Liver (tissue), 9 donors: ENCODE data around the gene WBP2. TPM values are rescaled to one million over a fixed set of nuclear protein-coding genes. Genes with fewer than 3 reads are reported as not detected.

Experiments used
- DNase-seq: peaks from one replicate; pipeline ENCODE4 v3.0.0-alpha.2; 2017; ENCODE audit warnings: low spot score
- H3K27ac ChIP-seq, 2 donors: one replicate each; pipeline ENCODE4 v1.7.0; 2013; ENCODE audit warnings: inconsistent platforms in 2 of 2, low read length in 2 of 2, control low read depth in 1 of 2, low read depth in 1 of 2, mild to moderate bottlenecking in 1 of 2
- H3K27me3 ChIP-seq, 4 donors: one replicate each; pipeline versions ENCODE4 v1.6.1 to v1.7.0; 2013; ENCODE audit warnings: low read length in 3 of 4, inconsistent platforms in 1 of 4, mild to moderate bottlenecking in 1 of 4, moderate library complexity in 1 of 4; ENCODE audit not compliant: control insufficient read depth in 4 of 4, insufficient read depth in 4 of 4
- H3K36me3 ChIP-seq, 4 donors: one replicate each; pipeline versions ENCODE4 v1.6.1 to v1.7.0; 2013; ENCODE audit warnings: low read length in 3 of 4, mild to moderate bottlenecking in 3 of 4, low read depth in 1 of 4, moderate library complexity in 1 of 4; ENCODE audit not compliant: control insufficient read depth in 4 of 4, insufficient read depth in 3 of 4
- H3K4me1 ChIP-seq, 4 donors: one replicate each; pipeline versions ENCODE4 v1.6.1 to v1.7.0; 2013; ENCODE audit warnings: low read length in 3 of 4, mild to moderate bottlenecking in 3 of 4, moderate library complexity in 1 of 4; ENCODE audit not compliant: control insufficient read depth in 4 of 4, insufficient read depth in 4 of 4
- H3K4me3 ChIP-seq, 3 donors: one replicate each; pipeline versions ENCODE4 v1.6.1 to v1.7.0; 2013; ENCODE audit warnings: low read length in 3 of 3, control low read depth in 1 of 3, low read depth in 1 of 3, mild to moderate bottlenecking in 1 of 3
- H3K9ac ChIP-seq, 2 donors: one replicate each; pipeline ENCODE4 v1.7.0; 2013; ENCODE audit warnings: low read length in 2 of 2, mild to moderate bottlenecking in 2 of 2, moderate library complexity in 2 of 2, control low read depth in 1 of 2, low read depth in 1 of 2
- H3K9me3 ChIP-seq, 4 donors: one replicate each; pipeline versions ENCODE4 v1.6.1 to v1.7.0; 2013; ENCODE audit warnings: low read length in 3 of 4; ENCODE audit not compliant: control insufficient read depth in 4 of 4
- EGR1 ChIP-seq, 2 donors: IDR thresholded peaks; 2 replicates each; pipeline ENCODE4 v1.6.1; 2016 to 2018; ENCODE audit warnings: antibody characterized with exemption in 2 of 2, low read depth in 2 of 2
- FOXA1 ChIP-seq: IDR thresholded peaks from 2 replicates; pipeline ENCODE4 v1.6.1; 2016; ENCODE audit warnings: antibody characterized with exemption
- FOXA2 ChIP-seq: IDR thresholded peaks from 2 replicates; pipeline ENCODE4 v1.6.1; 2016; ENCODE audit warnings: antibody characterized with exemption
- GABPA ChIP-seq, 2 donors: IDR thresholded peaks in 1 of 2; conservative IDR thresholded peaks in 1 of 2; 2 replicates each; pipeline ENCODE4 v1.6.1; 2016; ENCODE audit warnings: antibody characterized with exemption in 2 of 2, mild to moderate bottlenecking in 1 of 2, moderate library complexity in 1 of 2
- HNF4G ChIP-seq: IDR thresholded peaks from 2 replicates; pipeline ENCODE4 v1.6.1; 2016; ENCODE audit warnings: antibody characterized with exemption
- NR2F2 ChIP-seq: IDR thresholded peaks from 2 replicates; pipeline ENCODE4 v1.6.1; 2016; ENCODE audit warnings: antibody characterized with exemption
- RAD21 ChIP-seq, 2 donors: IDR thresholded peaks; 2 replicates each; pipeline ENCODE4 v1.6.1; 2016; ENCODE audit warnings: antibody characterized with exemption in 2 of 2, mild to moderate bottlenecking in 2 of 2
- RXRA ChIP-seq, 2 donors: IDR thresholded peaks; 2 replicates each; pipeline ENCODE4 v1.6.1; 2017 to 2018; ENCODE audit warnings: antibody characterized with exemption in 2 of 2, mild to moderate bottlenecking in 1 of 2
- SP1 ChIP-seq: IDR thresholded peaks from 2 replicates; pipeline ENCODE4 v1.6.1; 2018; ENCODE audit warnings: antibody characterized with exemption, mild to moderate bottlenecking
- TAF1 ChIP-seq: conservative IDR thresholded peaks from 2 replicates; pipeline ENCODE4 v1.6.1; 2016; ENCODE audit warnings: antibody characterized with exemption, mild to moderate bottlenecking
- WGBS: extraction: QIAGEN DNeasy Blood & Tissue Kit; methylation state at CpG from one replicate; pipeline ENCODE4 v1.1.7; 2013; 5-methylcytosine and 5-hydroxymethylcytosine counted together
- polyA plus RNA-seq, 2 donors: library from polyadenylated mRNA; stranded (reverse) in 1 of 2; unstranded in 1 of 2; fragments of 200-250 nt in 1 of 2; fragments of >200 nt in 1 of 2; fragmentation: Nextera tagmentation in 1 of 2; extraction: Ambion mirVana in 1 of 2; gene quantifications; one replicate each; pipeline versions ENCODE4 v1.2.1 to v1.2.3, GENCODE V29; 2013 to 2015
- total RNA-seq, 2 donors: library from RNA; depleted of rRNA; stranded (reverse); fragments of >200 nt; gene quantifications; one replicate each; pipeline ENCODE4 v1.2.3, GENCODE V29; 2014
- TF ChIP-seq, protein P1 (sequence below): fragments of 150-350 bp; IDR thresholded peaks from 2 replicates; pipeline ENCODE4 v1.5.1; 2017; ENCODE audit warnings: improper control_type of control experiment, low read depth, low read length; ENCODE audit not compliant: missing input control
- TF ChIP-seq, protein P2 (sequence below): IDR thresholded peaks from 2 replicates; pipeline ENCODE4 v1.6.1; 2016; ENCODE audit warnings: antibody characterized with exemption
- TF ChIP-seq, protein P3 (sequence below): IDR thresholded peaks from 2 replicates; pipeline ENCODE4 v1.6.1; 2016; ENCODE audit warnings: antibody characterized with exemption, mild to moderate bottlenecking
- TF ChIP-seq, protein P4 (sequence below): IDR thresholded peaks from 2 replicates; pipeline ENCODE4 v1.6.1; 2016; ENCODE audit warnings: antibody characterized with exemption
- TF ChIP-seq, protein P5 (sequence below): IDR thresholded peaks from 2 replicates; pipeline ENCODE4 v1.6.1; 2016; ENCODE audit warnings: antibody characterized with exemption
- donor health status: healthy.
- donor health status: healthy.
- donor health status: healthy.
- donor health status: healthy.
- donor health status: healthy.

The WBP2 gene
- total and polyA plus RNA-seq, 4 donors, result 29.0 to 99.4 (median 51.6) TPM

DNA sequence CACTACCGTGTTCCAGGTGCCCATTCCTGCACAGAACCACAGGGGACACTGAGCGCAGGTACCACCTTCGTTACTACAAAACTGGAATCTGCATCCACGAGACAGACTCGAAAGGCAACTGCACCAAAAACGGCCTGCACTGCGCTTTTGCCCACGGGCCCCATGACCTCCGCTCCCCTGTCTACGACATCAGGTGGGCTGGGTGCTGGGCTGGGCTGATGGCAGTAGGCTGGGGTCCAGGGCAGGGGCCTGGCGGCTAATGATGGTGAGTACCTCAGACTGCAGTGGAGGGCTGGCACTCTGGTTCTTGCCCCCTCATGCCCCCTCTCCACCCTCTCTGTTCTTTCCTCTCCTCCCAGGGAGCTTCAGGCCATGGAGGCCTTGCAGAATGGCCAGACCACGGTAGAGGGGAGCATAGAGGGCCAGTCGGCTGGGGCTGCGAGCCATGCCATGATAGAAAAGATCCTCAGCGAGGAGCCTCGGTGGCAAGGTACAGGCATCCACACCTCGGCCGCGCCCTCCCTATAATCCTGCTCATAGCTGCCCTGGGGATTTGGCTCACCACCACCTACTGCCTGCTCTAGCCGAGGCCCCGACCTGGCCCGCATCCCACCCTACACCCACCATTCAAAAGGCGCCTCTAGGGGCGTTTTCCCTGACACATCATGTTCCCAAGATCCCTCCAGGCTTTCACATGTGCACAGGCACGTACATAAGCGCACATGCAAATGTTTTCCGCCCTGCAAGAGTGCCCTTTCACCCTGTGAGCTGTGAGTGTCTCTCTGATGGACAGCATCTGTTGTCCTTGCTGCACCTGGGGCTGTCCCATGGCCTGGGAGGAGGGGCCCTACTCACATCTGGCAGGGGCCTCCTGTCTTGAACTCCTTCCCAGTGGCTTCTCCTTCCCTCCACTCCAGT, 42.8 kb downstream of the WBP2 start:
- TF ChIP-seq, protein P1, sequence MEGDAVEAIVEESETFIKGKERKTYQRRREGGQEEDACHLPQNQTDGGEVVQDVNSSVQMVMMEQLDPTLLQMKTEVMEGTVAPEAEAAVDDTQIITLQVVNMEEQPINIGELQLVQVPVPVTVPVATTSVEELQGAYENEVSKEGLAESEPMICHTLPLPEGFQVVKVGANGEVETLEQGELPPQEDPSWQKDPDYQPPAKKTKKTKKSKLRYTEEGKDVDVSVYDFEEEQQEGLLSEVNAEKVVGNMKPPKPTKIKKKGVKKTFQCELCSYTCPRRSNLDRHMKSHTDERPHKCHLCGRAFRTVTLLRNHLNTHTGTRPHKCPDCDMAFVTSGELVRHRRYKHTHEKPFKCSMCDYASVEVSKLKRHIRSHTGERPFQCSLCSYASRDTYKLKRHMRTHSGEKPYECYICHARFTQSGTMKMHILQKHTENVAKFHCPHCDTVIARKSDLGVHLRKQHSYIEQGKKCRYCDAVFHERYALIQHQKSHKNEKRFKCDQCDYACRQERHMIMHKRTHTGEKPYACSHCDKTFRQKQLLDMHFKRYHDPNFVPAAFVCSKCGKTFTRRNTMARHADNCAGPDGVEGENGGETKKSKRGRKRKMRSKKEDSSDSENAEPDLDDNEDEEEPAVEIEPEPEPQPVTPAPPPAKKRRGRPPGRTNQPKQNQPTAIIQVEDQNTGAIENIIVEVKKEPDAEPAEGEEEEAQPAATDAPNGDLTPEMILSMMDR, result no peak
- TF ChIP-seq, protein P2, sequence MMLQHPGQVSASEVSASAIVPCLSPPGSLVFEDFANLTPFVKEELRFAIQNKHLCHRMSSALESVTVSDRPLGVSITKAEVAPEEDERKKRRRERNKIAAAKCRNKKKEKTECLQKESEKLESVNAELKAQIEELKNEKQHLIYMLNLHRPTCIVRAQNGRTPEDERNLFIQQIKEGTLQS, result no peak
- TF ChIP-seq, protein P3, sequence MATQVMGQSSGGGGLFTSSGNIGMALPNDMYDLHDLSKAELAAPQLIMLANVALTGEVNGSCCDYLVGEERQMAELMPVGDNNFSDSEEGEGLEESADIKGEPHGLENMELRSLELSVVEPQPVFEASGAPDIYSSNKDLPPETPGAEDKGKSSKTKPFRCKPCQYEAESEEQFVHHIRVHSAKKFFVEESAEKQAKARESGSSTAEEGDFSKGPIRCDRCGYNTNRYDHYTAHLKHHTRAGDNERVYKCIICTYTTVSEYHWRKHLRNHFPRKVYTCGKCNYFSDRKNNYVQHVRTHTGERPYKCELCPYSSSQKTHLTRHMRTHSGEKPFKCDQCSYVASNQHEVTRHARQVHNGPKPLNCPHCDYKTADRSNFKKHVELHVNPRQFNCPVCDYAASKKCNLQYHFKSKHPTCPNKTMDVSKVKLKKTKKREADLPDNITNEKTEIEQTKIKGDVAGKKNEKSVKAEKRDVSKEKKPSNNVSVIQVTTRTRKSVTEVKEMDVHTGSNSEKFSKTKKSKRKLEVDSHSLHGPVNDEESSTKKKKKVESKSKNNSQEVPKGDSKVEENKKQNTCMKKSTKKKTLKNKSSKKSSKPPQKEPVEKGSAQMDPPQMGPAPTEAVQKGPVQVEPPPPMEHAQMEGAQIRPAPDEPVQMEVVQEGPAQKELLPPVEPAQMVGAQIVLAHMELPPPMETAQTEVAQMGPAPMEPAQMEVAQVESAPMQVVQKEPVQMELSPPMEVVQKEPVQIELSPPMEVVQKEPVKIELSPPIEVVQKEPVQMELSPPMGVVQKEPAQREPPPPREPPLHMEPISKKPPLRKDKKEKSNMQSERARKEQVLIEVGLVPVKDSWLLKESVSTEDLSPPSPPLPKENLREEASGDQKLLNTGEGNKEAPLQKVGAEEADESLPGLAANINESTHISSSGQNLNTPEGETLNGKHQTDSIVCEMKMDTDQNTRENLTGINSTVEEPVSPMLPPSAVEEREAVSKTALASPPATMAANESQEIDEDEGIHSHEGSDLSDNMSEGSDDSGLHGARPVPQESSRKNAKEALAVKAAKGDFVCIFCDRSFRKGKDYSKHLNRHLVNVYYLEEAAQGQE, result no peak
- no peak for TF ChIP-seq HNF4G
- TF ChIP-seq, protein P4, sequence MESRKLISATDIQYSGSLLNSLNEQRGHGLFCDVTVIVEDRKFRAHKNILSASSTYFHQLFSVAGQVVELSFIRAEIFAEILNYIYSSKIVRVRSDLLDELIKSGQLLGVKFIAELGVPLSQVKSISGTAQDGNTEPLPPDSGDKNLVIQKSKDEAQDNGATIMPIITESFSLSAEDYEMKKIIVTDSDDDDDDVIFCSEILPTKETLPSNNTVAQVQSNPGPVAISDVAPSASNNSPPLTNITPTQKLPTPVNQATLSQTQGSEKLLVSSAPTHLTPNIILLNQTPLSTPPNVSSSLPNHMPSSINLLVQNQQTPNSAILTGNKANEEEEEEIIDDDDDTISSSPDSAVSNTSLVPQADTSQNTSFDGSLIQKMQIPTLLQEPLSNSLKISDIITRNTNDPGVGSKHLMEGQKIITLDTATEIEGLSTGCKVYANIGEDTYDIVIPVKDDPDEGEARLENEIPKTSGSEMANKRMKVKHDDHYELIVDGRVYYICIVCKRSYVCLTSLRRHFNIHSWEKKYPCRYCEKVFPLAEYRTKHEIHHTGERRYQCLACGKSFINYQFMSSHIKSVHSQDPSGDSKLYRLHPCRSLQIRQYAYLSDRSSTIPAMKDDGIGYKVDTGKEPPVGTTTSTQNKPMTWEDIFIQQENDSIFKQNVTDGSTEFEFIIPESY, result no peak
- TF ChIP-seq, protein P5, sequence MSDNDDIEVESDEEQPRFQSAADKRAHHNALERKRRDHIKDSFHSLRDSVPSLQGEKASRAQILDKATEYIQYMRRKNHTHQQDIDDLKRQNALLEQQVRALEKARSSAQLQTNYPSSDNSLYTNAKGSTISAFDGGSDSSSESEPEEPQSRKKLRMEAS, result no peak
- TF ChIP-seq GABPA (IDR thresholded peaks at IDR 0.05 in 1 of 2, conservative IDR thresholded peaks at IDR 0.05 in 1 of 2), result no peak
- TF ChIP-seq FOXA1, result no peak
- TF ChIP-seq RAD21 (IDR thresholded peaks at IDR 0.05), result no peak
- TF ChIP-seq SP1, result no peak
- TF ChIP-seq NR2F2, result no peak
- no peak for TF ChIP-seq TAF1
- no peak for TF ChIP-seq RXRA (IDR thresholded peaks at IDR 0.05)
- no peaks in the 10 kb centered on the region for H3K9me3 ChIP-seq
- no peak overlapping the region for H3K27ac ChIP-seq
- H3K9ac ChIP-seq, result no peak overlapping the region
- H3K27me3 ChIP-seq, result no peaks in the 10 kb centered on the region
- DNase-seq, result no peak
- no peak overlapping the region for H3K4me3 ChIP-seq
- WGBS, result 96% methylated on average over 27 of the region's 27 CpGs
- H3K4me1 ChIP-seq, result peaks cover 0 to 23% (median 17%) of the 10 kb centered on the region in 4 donors
- peaks cover 12 to 46% (median 15%) of the 10 kb centered on the region in 4 donors for H3K36me3 ChIP-seq

DNA sequence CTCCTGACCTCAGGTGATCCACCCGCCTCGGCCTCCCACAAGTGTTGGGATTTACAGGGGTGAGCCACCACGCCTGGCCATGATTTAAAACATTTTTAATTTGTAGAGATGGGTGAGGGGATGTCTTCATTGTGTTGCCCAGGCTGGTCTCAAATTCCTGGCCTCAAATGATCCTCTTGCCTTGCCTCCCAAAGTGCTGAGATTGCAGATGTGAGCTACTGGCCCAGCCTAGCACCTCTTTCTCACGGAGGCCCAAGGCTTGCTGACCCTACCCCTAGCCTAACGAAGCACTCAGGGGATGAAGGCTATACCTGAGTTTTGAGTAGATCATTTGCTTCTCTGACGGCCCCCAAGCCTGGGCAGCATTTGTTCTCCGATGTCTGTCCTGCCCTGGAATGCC, 44.0 kb downstream of the WBP2 start:
- Histone ChIP-seq H3K4me1 (peaks cover 0 to 27% (median 17%) of the 10 kb centered on the region in 4 donors), H3K9ac (no peak overlapping the region), H3K4me3 (no peak overlapping the region), H3K27ac (no peak overlapping the region), H3K9me3 (no peaks in the 10 kb centered on the region), H3K27me3 (no peaks in the 10 kb centered on the region), H3K36me3 (peaks cover 10 to 34% (median 14%) of the 10 kb centered on the region in 4 donors)
- no peak for DNase-seq
- WGBS, result 97% methylated on average over 7 of the region's 7 CpGs
- TF ChIP-seq, protein P2, result no peak
- TF ChIP-seq FOXA2, result no peak
- TF ChIP-seq, protein P5, result no peak
- no peak for TF ChIP-seq NR2F2
- TF ChIP-seq, protein P1, result no peak
- no peak for TF ChIP-seq TAF1
- no peak for TF ChIP-seq GABPA (IDR thresholded peaks at IDR 0.05 in 1 of 2, conservative IDR thresholded peaks at IDR 0.05 in 1 of 2)
- TF ChIP-seq, protein P4, result no peak
- TF ChIP-seq EGR1 (IDR thresholded peaks at IDR 0.05; ENCODE audit: low read depth in 2 of 2), result no peak
- TF ChIP-seq RAD21 (IDR thresholded peaks at IDR 0.05), result no peak
- TF ChIP-seq HNF4G, result no peak
- TF ChIP-seq RXRA (IDR thresholded peaks at IDR 0.05), result no peak
- no peak for TF ChIP-seq FOXA1
- TF ChIP-seq SP1, result no peak
